ENCODE data around the gene TANC1. TPM values are rescaled to one million over a fixed set of nuclear protein-coding genes. Genes with fewer than 3 reads are reported as not detected.

Gene TANC1
- polyA plus RNA-seq, 2 of the 4 experiments (the other 2 are of a cell fraction): 9.2 to 21.2 TPM

GRCh38 chr2:159130302-159130701, 161.9 kb downstream of the TANC1 start:
- no peak overlapping the region for H3K4me3 ChIP-seq
- POLR2A ChIA-PET: no interaction called here
- peaks cover 15% of the 10 kb centered on the region for H3K4me1 ChIP-seq
- ATAC-seq: no peak
- TF ChIP-seq GATA3 (IDR thresholded peaks at IDR 0.05; ENCODE audit: borderline replicate concordance) (no peak), POLR2A (IDR thresholded peaks at IDR 0.05; ENCODE audit: low read length) (no peak), FOXS1 (CRISPR knock-in tag; IDR thresholded peaks at IDR 0.05) (no peak), ATOH8 (CRISPR knock-in tag; IDR thresholded peaks at IDR 0.05; ENCODE audit: low read depth) (no peak), HOXB13 (CRISPR knock-in tag; IDR thresholded peaks at IDR 0.05; ENCODE audit: low read depth) (no peak), JUNB (IDR thresholded peaks at IDR 0.05) (no peak), ZFP36 (IDR thresholded peaks at IDR 0.05; ENCODE audit: borderline replicate concordance, partially characterized antibody) (no peak), RARB (CRISPR knock-in tag; IDR thresholded peaks at IDR 0.05) (no peak), ESRRA (IDR thresholded peaks at IDR 0.05; ENCODE audit: borderline replicate concordance, low read length) (no peak), EHF (CRISPR knock-in tag; IDR thresholded peaks at IDR 0.05) (no peak)
- TF ChIP-seq, protein P1, sequence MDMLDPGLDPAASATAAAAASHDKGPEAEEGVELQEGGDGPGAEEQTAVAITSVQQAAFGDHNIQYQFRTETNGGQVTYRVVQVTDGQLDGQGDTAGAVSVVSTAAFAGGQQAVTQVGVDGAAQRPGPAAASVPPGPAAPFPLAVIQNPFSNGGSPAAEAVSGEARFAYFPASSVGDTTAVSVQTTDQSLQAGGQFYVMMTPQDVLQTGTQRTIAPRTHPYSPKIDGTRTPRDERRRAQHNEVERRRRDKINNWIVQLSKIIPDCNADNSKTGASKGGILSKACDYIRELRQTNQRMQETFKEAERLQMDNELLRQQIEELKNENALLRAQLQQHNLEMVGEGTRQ (IDR thresholded peaks at IDR 0.05): no peak
- no peak overlapping the region for H3K4me2 ChIP-seq
- WGBS (ENCODE audit: missing lambda C conversion rate): 78% methylated on average over 6 of the region's 6 CpGs
- H3K9me3 ChIP-seq: no peaks in the 10 kb centered on the region
- no peak for FAIRE-seq
- no peak overlapping the region for H3K27ac ChIP-seq
- CTCF ChIA-PET: interaction anchor here (1.0 to 5.9 kb wide), 4 partner anchors 9 to 95 kb away, joined by 3 to 30 read pairs (median 4); no protein-coding TSS in a partner anchor
- DNase-seq (ENCODE audit: low read depth in 1 of 2, low spot score in 1 of 2): no peak

- ChIA-PET CTCF (interaction anchor here (0.9 to 5.9 kb wide), 4 partner anchors 8 to 14 kb away, joined by 3 to 30 read pairs (median 4); no protein-coding TSS in a partner anchor), POLR2A (no interaction called here)
- H3K4me1 ChIP-seq: peaks cover 14% of the 10 kb centered on the region
- H3K27ac ChIP-seq: peak overlapping the region in 1 of 2 experiments; percentile 71; a peak in 3 of 6 replicates
- H3K9me3 ChIP-seq: no peaks in the 10 kb centered on the region
- H3K4me3 ChIP-seq: no peak overlapping the region
- ATAC-seq (no peak), FAIRE-seq (no peak), DNase-seq (ENCODE audit: low read depth in 1 of 2, low spot score in 1 of 2) (no peak)
- 95% methylated on average over 6 of the region's 7 CpGs for WGBS (ENCODE audit: missing lambda C conversion rate)
- peak overlapping the region; percentile 58 for H3K4me2 ChIP-seq
- TF ChIP-seq NR3C1 (IDR thresholded peaks at IDR 0.05) (no peak), CBX2 (IDR thresholded peaks at IDR 0.05; ENCODE audit: borderline replicate concordance, low read depth) (no peak), TFCP2L1 (CRISPR knock-in tag; IDR thresholded peaks at IDR 0.05) (no peak), CEBPB (IDR thresholded peaks at IDR 0.05) (no peak), MAFK (IDR thresholded peaks at IDR 0.05; ENCODE audit: partially characterized antibody) (no peak), E2F6 (IDR thresholded peaks at IDR 0.05; ENCODE audit: borderline replicate concordance, low read depth) (no peak), HOXB5 (CRISPR knock-in tag; IDR thresholded peaks at IDR 0.05) (no peak), RARB (CRISPR knock-in tag; IDR thresholded peaks at IDR 0.05) (no peak), FOSL2 (IDR thresholded peaks at IDR 0.05) (no peak), FOSL2 (CRISPR knock-in tag; IDR thresholded peaks at IDR 0.05) (no peak), FOSB (CRISPR knock-in tag; IDR thresholded peaks at IDR 0.05) (no peak), CBX8 (IDR thresholded peaks at IDR 0.05) (no peak), RNF2 (IDR thresholded peaks at IDR 0.05; ENCODE audit: borderline replicate concordance, low read depth) (no peak), GATA3 (IDR thresholded peaks at IDR 0.05; ENCODE audit: borderline replicate concordance) (no peak), REST (IDR thresholded peaks at IDR 0.05) (no peak), HOXA7 (CRISPR knock-in tag; IDR thresholded peaks at IDR 0.05) (no peak)
- TF ChIP-seq, protein P2, sequence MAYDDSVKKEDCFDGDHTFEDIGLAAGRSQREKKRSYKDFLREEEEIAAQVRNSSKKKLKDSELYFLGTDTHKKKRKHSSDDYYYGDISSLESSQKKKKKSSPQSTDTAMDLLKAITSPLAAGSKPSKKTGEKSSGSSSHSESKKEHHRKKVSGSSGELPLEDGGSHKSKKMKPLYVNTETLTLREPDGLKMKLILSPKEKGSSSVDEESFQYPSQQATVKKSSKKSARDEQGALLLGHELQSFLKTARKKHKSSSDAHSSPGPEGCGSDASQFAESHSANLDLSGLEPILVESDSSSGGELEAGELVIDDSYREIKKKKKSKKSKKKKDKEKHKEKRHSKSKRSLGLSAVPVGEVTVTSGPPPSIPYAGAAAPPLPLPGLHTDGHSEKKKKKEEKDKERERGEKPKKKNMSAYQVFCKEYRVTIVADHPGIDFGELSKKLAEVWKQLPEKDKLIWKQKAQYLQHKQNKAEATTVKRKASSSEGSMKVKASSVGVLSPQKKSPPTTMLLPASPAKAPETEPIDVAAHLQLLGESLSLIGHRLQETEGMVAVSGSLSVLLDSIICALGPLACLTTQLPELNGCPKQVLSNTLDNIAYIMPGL (CRISPR knock-in tag; IDR thresholded peaks at IDR 0.05; ENCODE audit: borderline replicate concordance): no peak
Measured at GRCh38 chr2:159131267-159131913, 162.9 kb downstream of the TANC1 start.

All from A549 (cell line).